Breast epithelium (tissue), 3 donors: ENCODE results near the gene LAP3.

ENCODE experiments used
- CTCF ChIP-seq, 3 donors: fragments of 450-650 bp; IDR thresholded peaks; one replicate each; pipeline ENCODE4 v1.5.1; 2016 to 2017; ENCODE audit warnings: antibody characterized with exemption in 3 of 3, mild to moderate bottlenecking in 3 of 3, moderate library complexity in 3 of 3
- POLR2A ChIP-seq: fragments of 450-650 bp; IDR thresholded peaks from one replicate; pipeline ENCODE4 v1.6.1; 2016; ENCODE audit warnings: antibody characterized with exemption, mild to moderate bottlenecking, moderate library complexity
- POLR2AphosphoS5 ChIP-seq, 3 donors: sonication (generic); formaldehyde crosslinking; IDR thresholded peaks; one replicate each; pipeline ENCODE4 v1.6.1; 2017; ENCODE audit warnings: antibody characterized with exemption in 3 of 3

GRCh38 chr4:17561195-17561909 is 15.6 kb upstream of the LAP3 start:
- TF ChIP-seq CTCF (IDR thresholded peaks at IDR 0.05) (no peak), POLR2AphosphoS5 (IDR thresholded peaks at IDR 0.05) (no peak), POLR2A (no peak)
